GM12892 (cell line): ENCODE data around the gene SMIM5.

Source experiments
- POLR2AphosphoS5 ChIP-seq: IDR thresholded peaks from 2 replicates; pipeline ENCODE4 v1.6.1; 2011; ENCODE audit warnings: low read depth, low read length, control low read depth
- TAF1 ChIP-seq: IDR thresholded peaks from 2 replicates; pipeline ENCODE4 v1.6.1; 2011; ENCODE audit warnings: low read depth, mild to moderate bottlenecking, control low read depth, low read length, borderline replicate concordance

- TF ChIP-seq POLR2AphosphoS5 (no peak), TAF1 (no peak)
These were observed 9.8 kb upstream of the SMIM5 start for GRCh38 chr17:75623386-75623785.
